ACC112 (cell line): ENCODE results near the gene CCDC80.
"Not testable (repeated sequence)": the region's sequence is repeated elsewhere in the genome, so short reads cannot be mapped to it uniquely, and the experiment has no call there.

Source experiments
- H2AFZ ChIP-seq: fragments of 200-600 bp; sonication (generic); one replicate; pipeline ENCODE4 v1.6.0; 2017; ENCODE audit warnings: antibody characterized with exemption, low read length; ENCODE audit not compliant: unreplicated experiment
- H3K27ac ChIP-seq: fragments of 200-600 bp; sonication (generic); 2 replicates; pipeline ENCODE4 v1.5.1; 2014; ENCODE audit warnings: low read depth, mild to moderate bottlenecking, antibody characterized with exemption, low read length, moderate library complexity
- H3K27me3 ChIP-seq: fragments of 200-600 bp; sonication (generic); 2 replicates; pipeline ENCODE4 v1.6.1; 2014; ENCODE audit warnings: mild to moderate bottlenecking, antibody characterized with exemption, low read length, moderate library complexity, mixed read lengths; ENCODE audit not compliant: insufficient read depth
- H3K36me3 ChIP-seq: fragments of 200-600 bp; sonication (generic); 2 replicates; pipeline ENCODE4 v1.6.1; 2016; ENCODE audit warnings: mild to moderate bottlenecking, antibody characterized with exemption, low read length, moderate library complexity, mixed read lengths; ENCODE audit not compliant: insufficient read depth
- H3K4me1 ChIP-seq: fragments of 200-600 bp; sonication (generic); one replicate; pipeline ENCODE4 v1.6.1; 2016; ENCODE audit warnings: low read length, mixed read lengths; ENCODE audit not compliant: insufficient read depth, unreplicated experiment, control insufficient read depth
- H3K4me3 ChIP-seq: fragments of 200-600 bp; sonication (generic); 2 replicates; pipeline ENCODE4 v1.5.1; 2014; ENCODE audit warnings: mild to moderate bottlenecking, low read depth, low read length
- H3K79me2 ChIP-seq: fragments of 200-600 bp; sonication (generic); one replicate; pipeline ENCODE4 v1.6.0; 2016; ENCODE audit warnings: low read length; ENCODE audit not compliant: control insufficient read depth, unreplicated experiment, insufficient read depth

CCDC80 gene

DNA sequence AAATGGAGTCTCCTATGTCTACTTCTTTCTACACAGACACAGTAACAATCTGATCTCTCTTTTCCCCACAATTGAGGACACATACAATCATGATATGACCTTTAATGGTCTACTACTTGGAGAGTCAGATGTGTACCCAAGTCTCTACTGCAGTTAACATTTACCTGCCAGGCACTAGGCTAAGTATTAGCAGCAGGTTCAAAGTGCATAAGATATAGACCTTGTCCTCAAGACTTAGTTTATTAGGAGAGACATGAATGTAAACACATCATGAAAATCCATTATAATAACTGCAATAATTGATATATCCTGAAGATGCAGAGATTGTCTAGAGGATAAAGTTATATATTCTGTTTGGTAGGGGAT lies 76.0 kb downstream of the CCDC80 start:
- Histone ChIP-seq H3K36me3 (0 out of 2 replicates have a peak, but pooled peaks cover 5% of the 10 kb centered on the region), H3K27me3 (no peaks in the 10 kb centered on the region), H3K4me3 (no peak overlapping the region), H2AFZ (no peak overlapping the region), H3K79me2 (peaks cover 24% of the 10 kb centered on the region), H3K27ac (no peak overlapping the region), H3K4me1 (peaks cover 28% of the 10 kb centered on the region)

DNA sequence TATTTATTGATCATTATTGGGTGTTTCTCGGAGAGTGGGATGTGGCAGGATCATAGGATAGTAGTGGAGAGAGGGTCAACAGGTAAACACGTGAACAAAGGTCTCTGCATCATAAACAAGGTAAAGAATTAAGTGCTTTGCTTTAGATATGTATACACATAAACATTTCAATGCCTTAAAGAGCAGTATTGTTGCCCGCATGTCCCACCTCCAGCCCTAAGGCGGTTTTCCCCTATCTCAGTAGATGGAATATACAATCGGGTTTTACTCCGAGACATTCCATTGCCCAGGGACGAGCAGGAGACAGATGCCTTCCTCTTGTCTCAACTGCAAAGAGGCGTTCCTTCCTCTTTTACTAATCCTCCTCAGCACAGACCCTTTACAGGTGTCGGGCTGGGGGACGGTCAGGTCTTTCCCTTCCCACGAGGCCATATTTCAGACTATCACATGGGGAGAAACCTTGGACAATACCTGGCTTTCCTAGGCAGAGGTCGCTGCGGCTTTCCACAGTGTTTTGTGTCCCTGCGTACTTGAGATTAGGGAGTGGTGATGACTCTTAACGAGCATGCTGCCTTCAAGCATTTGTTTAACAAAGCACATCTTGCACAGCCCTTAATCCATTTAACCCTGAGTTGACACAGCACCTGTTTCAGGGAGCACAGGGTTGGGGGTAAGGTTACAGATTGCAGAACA lies 76.5 kb downstream of the CCDC80 start:
- H2AFZ ChIP-seq, H3K4me3 ChIP-seq, H3K27me3 ChIP-seq, H3K36me3 ChIP-seq, H3K27ac ChIP-seq: not testable (repeated sequence)
- Histone ChIP-seq H3K79me2 (peaks cover 29% of the 10 kb centered on the region), H3K4me1 (peaks cover 30% of the 10 kb centered on the region)

DNA sequence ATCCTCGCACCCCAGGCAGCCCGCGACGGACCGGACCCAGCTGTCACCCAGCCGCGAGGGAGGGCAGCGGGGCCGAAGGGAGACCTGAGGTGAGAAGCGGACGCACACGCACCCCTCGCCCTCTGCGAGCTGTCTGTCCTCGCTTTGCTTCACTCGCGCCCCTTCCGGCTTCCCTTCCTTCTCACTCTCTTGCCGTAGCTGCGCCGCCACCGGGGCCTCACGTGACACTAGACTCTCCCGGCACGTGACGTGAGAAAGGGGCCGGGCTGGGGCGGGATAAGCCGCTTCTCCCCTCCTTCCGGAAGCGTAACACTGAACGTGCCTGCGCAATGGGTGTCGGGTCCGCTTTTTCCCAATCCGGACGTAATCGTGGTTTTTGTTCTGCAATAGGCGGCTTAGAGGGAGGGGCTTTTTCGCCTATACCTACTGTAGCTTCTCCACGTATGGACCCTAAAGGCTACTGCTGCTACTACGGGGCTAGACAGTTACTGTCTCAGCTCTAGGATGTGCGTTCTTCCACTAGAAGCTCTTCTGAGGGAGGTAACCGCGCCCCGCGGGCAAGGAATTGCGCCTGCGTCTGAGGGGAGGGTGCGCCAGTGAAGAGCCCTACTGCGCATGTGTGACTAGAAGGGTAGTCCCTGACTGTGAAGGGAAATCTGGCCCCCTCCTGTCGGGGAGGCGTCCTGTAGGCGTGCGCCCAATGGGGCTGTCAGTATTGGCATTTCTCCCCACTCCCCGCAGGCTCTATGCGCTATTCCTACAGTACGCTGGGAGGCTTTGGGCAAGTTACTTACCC lies 79.0 kb downstream of the CCDC80 start, which contains the start of the genes ATG3 and SLC35A5:
TSS of gene ATG3 (minus strand) at position 229 of the 796 bp plus-strand sequence. CDS start 434 bp downstream, outside the sequence.
TSS of gene SLC35A5 (plus strand) at position 312 of the 796 bp plus-strand sequence. CDS start 1,359 bp downstream, outside the sequence.
- H3K4me3 ChIP-seq: peak within 1 kb of the TSS; percentile 97

DNA sequence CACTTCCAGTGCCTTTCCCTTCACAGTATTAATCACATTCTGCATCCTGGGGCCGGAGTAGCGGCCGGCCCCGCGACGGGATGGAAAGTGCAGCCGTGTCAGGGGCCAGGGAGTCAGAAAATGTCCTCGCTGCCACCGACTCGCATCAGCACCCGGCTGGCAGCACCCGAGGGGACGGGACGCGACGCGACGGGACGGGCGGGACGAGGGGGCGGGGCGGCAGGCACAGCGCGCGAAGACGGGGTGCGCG lies 79.5 kb downstream of the CCDC80 start:
- Histone ChIP-seq H3K27me3 (no peaks in the 10 kb centered on the region), H3K4me1 (peaks cover 22% of the 10 kb centered on the region), H3K79me2 (peaks cover 52% of the 10 kb centered on the region), H2AFZ (peak overlapping the region; percentile 76), H3K36me3 (peaks cover 9% of the 10 kb centered on the region; the same call in 1 of the 2 replicates), H3K4me3 (peak overlapping the region; percentile 97), H3K27ac (peak overlapping the region; percentile 95)

More for the DNA sequence above, 79.0 kb downstream of the CCDC80 start, which contains the start of the genes ATG3 and SLC35A5:
- Histone ChIP-seq H3K4me1 (peaks cover 22% of the 10 kb centered on the region), H3K79me2 (peaks cover 50% of the 10 kb centered on the region), H3K27me3 (no peaks in the 10 kb centered on the region), H3K36me3 (peaks cover 11% of the 10 kb centered on the region; the same call in 1 of the 2 replicates), H3K27ac (peak within 1 kb of the TSS; percentile 95), H2AFZ (peak within 1 kb of the TSS; percentile 76)

DNA sequence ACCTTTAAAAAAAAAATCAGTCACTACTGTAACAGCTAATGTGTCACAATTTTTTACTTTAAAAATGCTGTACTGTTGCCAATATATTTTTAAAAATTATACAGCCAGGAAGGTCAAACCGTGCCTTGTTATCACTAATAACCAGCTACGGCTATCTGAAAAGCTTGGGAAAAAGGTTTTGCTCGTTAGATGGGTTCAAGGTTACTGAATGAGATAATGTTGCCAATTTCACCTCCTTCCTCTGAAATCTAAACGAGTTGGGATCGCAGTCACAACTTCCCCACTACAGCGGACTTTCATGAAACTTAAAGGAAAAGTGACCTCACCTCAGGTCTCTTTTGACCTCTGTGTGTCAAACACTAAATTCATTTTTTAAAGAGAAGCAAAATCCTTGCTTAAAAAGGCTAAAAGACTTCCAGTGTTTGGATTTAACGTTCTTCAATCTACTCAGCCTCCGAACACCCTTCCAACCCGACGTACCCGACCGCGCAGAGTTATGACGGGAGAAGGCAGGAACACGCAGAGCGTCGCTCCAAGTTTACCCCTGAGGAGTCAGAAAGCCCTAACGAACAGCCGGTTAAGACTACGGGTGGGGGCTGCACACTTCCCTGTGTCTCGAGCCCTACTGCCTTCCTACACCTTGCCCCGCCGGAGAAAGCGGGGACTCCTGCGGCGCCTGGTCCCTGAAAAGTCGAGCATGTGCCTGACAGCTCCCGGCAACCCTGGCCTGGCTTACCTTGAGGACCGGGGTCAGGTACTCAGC lies 80.0 kb downstream of the CCDC80 start:
- Histone ChIP-seq H2AFZ (peak overlapping the region; percentile 76), H3K36me3 (peaks cover 6% of the 10 kb centered on the region; the same call in 1 of the 2 replicates), H3K4me1 (peaks cover 25% of the 10 kb centered on the region), H3K27me3 (no peaks in the 10 kb centered on the region), H3K27ac (peak overlapping the region; percentile 95), H3K79me2 (peaks cover 54% of the 10 kb centered on the region), H3K4me3 (peak overlapping the region; percentile 97)

DNA sequence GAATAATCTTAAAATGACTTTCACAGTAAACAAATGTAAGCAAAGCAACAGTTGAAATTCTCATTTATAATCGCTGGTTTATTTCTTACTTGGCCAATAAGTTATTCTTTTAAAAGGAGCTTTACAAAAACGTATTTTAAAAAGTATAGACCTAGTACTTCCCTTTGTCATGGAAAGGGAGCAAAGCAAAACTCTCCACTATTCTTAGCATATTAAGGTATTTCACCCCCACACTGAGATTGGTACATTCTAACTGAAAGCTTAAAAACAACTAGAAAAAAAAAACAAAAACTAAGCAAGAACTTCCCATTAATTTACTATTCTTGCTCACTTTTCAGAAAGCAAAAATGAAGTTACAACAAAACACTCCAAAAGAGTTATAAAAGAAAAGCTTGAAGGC lies 80.6 kb downstream of the CCDC80 start:
- peak overlapping the region; percentile 95 for H3K27ac ChIP-seq
- H3K27me3 ChIP-seq: no peaks in the 10 kb centered on the region
- peaks cover 60% of the 10 kb centered on the region for H3K79me2 ChIP-seq

DNA sequence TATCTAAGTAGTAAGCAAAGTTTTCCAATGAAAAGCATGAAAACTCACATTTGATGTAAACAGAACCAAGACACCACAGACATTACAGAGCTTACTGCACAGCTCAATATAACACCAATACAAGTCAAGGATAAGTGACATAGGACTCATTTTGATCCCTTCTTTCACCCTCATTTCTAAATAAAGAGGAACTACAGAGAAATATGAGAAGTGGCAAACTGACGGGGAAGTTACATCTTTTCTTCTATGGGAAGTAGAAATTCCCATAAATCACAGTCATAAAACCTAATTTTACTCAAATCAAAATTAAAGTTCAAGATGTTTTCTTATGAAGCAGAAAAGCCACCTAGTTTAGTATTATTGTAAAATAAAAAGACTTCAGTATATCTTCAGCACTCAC lies 83.0 kb downstream of the CCDC80 start:
- no peak overlapping the region for H3K4me3 ChIP-seq
- peaks cover 23% of the 10 kb centered on the region for H3K4me1 ChIP-seq
- H3K36me3 ChIP-seq: peaks cover 6% of the 10 kb centered on the region; the same call in 1 of the 2 replicates
- H3K79me2 ChIP-seq: peaks cover 69% of the 10 kb centered on the region
- H3K27ac ChIP-seq: no peak overlapping the region
- no peaks in the 10 kb centered on the region for H3K27me3 ChIP-seq
- H2AFZ ChIP-seq: no peak overlapping the region

More for the DNA sequence above, 80.6 kb downstream of the CCDC80 start:
- Histone ChIP-seq H3K36me3 (peaks cover 6% of the 10 kb centered on the region; the same call in 1 of the 2 replicates), H3K4me1 (peaks cover 30% of the 10 kb centered on the region), H3K4me3 (peak overlapping the region; percentile 97), H2AFZ (peak overlapping the region; percentile 76)

DNA sequence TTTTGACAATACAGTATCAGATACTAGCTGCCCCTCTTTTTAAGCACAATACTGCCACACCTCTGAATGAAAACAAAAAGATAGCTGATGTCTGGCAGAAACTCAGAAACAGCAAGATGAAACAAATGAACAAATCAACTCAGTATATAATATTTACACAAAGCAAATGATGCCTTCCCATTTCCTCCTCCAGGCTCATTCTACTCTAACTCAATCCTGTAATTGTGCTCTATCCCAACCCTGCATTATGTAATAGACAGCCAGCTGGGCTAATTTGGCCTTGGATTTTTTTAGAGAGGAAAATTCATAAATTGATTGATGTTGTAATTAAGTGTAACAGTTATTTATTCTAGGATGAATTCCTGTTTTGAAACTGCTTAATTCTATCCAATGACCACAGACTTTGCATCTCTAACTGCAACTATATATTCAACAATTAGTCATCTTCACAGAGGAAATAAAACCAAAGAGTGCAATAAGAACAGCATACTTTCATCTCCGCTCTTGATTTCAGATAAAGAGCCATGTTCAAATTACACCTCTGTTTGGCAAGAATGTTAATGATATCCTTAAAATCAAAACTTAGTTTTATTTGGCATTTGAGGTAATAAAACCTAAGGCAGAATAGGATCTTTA lies 85.3 kb downstream of the CCDC80 start:
- no peak overlapping the region for H2AFZ ChIP-seq
- no peak overlapping the region for H3K27ac ChIP-seq
- peaks cover 28% of the 10 kb centered on the region for H3K4me1 ChIP-seq
- H3K36me3 ChIP-seq: peaks cover 6% of the 10 kb centered on the region; the same call in 1 of the 2 replicates
- H3K4me3 ChIP-seq: no peak overlapping the region
- no peaks in the 10 kb centered on the region for H3K27me3 ChIP-seq
- H3K79me2 ChIP-seq: peaks cover 70% of the 10 kb centered on the region

DNA sequence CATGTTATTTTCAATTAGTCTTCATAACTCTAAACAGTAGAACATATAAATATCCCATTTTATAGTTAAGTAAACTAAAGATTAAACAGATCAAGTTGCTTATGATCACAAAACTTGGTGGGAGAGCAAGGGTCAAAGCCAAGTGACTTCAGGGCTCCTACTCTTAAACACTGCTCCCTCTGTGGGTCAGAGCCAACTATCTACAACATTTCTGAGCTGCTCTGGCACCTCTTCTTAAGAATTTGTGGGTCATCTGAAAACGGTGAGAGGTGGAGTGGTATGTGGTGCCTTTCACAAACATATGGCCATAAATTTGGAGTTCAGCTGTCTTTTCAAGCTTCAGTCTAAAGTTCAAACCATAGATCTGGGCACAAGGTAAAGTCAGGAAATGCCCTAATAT lies 90.1 kb downstream of the CCDC80 start:
- Histone ChIP-seq H3K4me3 (no peak overlapping the region), H3K36me3 (peaks cover 5% of the 10 kb centered on the region; the same call in 1 of the 2 replicates), H2AFZ (no peak overlapping the region), H3K4me1 (peaks cover 17% of the 10 kb centered on the region), H3K79me2 (peaks cover 38% of the 10 kb centered on the region), H3K27me3 (no peaks in the 10 kb centered on the region), H3K27ac (no peak overlapping the region)
